Frontal cortex (tissue), 4 donors: Measurements from ENCODE around the gene COX5A. TPM values are rescaled to one million over a fixed set of nuclear protein-coding genes. Genes with fewer than 3 reads are reported as not detected.
"Not testable (repeated sequence)": the region's sequence is repeated elsewhere in the genome, so short reads cannot be mapped to it uniquely, and the experiment has no call there.

ENCODE experiments used
- DNase-seq, 2 donors: peaks; one replicate each; pipeline ENCODE4 v3.0.0; 2012; ENCODE audit warnings: low spot score in 2 of 2
- FAIRE-seq: peaks from 2 replicates; lab custom pipeline; 2012; peaks lifted over from hg19 to GRCh38; lab: Jason Lieb, UNC
- total RNA-seq: library from RNA; depleted of rRNA; stranded (reverse); fragments of >200 nt; gene quantifications from one replicate; pipeline ENCODE4 v1.2.3, GENCODE V29; 2014
- donor health status: control.
- donor health status: control.
- donor health status: control.

The COX5A gene
- total RNA-seq, 1 donor from 2014 or later = 46.9 TPM

DNA sequence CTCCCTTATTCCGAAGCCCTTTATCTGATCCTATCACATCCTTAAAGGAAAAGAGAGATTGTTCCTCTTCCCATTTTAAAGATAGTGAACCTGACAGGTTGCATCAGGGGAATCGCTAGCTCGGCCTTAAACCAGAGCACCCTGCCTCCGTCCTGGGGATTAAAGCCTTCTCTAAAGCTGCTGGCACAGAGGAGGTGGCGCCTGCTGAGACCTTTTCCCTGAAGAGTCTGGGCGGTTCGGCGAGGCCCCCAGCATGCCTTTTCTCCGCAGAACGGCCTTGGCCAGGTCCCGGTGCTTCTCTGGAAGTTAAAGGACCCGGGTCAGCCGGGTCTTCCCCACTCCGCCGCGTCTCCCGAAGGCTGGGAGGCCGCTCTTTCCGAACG, 31.8 kb downstream of the COX5A start:
- peak in 1 of 2 donors; percentile 35 for DNase-seq
- FAIRE-seq = no peak

DNA sequence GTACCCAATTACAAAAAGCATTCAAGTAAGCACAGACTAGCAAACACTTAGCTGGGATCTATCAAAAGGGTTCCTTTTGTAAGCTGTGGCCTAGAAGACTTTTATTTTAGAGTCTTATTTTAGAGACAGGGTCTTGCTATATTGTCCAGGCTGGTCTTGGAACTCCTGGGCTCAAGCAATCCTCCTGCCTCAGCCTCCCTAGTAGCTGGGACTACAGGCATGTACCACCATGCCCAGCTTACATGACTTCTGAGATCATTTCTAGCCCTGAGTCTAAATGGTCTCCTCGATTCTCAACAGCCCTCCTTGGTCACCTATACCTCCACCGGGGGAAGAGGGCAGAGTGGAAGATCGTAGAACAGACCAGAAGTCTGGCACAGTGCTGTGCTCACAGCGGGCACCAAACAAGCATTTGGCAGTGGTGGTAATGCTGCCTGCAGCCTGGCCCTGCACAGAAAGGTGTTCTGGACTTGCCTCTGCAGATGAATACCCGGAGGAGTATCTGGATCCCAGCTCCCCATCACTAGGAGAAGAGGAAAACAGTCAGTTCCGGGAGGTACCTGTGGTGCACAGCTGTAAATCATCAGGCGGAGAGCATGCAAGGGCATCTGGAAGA, 33.6 kb downstream of the COX5A start:
- FAIRE-seq (no peak), DNase-seq (no peak)

DNA sequence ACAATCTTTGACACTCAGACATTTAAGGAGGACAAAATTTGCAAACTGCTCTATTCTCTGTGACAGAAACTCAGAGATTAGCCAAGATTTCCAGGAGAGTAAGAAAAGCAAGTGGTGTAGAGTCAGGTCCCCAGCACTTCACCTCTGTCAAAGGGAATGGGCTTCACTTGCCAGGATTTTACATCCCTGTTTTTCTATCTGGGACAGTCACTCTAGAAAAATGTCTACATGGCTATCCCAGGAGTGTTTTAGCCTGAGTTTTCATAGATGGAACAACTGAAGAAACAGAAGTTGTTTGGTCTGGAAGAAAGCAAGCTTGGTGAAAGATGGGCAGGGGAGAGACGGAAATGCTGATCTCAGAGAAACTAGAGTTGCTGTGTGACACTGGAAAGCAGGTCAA, 34.2 kb downstream of the COX5A start:
- no peak for DNase-seq
- no peak for FAIRE-seq

DNA sequence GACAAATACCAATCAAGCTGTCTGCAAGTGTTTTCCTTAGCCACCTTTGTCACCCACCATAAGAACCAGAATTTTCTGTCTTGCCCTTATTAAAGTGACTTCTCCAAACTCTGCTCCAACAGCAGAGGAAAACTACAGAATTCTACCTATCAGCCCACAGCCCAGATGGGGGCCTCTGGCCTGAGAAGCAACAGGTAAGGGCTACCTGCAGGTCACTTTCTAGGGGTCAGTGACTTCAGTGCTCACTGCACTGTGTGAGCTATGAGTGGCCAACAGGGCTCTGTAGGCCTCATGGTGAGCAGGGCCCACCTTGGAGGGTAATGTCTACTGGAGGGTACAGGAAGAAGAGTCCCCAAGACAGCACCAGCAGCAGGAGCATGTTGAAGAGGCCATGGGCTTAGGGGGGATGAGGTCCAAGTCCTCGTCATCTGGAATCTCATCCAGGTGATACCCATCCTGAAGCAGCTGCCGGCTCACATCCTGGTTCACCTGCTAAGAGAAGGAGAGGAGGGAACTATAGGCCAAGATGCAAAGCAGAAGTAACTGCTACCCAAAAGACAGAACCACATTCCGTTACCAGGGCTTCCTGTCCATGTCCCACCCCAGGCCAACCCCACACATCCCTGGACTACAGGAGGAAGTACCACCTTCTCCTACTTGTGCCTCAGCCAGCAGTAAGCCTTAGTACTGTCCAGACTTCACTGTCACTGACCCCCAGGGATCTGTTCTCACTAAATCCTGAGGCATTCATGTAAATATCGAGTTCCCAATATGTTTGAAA, 35.4 kb downstream of the COX5A start:
- no peak for FAIRE-seq
- DNase-seq = no peak

DNA sequence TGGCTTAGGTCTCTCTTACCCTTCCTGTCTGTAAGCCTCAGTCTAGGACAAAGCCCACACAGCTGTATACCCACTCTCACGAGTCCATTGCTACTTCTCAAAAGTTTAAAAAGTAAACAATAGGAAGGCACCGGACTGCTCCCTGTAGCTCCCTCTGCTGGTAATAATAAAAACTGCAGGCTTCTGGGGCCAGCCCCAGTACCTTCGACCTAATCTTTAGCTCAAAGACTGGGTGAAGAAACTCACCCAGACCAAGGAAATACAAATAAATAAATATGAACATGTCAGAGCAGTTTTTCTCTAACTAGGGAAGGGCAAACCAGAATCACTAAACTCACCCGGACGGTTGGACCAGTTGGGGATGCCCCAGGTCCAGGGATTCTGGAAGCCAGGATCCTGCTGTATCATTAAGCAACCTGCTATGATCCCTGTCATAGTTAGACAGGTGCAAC, 36.2 kb downstream of the COX5A start:
- no peak for FAIRE-seq
- peak in 1 of 2 donors; percentile 72 for DNase-seq

DNA sequence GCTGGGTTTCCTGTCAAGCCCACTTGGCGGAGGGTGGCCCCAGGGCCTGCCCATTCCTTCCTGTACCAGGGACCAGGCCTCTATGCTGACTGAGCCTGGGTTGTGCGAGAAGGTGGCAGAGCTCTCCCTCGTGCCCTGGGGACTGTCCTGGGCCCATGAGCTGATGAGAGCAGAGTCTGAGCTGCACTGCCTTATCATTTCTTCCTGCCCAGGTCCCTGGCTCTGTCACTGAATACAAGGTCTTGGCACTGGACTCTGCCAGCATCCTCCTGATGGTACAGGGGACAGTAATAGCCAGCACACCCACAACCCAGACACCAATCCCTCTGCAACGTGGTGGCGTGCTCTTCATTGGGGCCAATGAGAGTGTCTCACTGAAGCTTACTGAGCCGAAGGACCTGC, 40.6 kb downstream of the COX5A start:
- no peak for FAIRE-seq

DNA sequence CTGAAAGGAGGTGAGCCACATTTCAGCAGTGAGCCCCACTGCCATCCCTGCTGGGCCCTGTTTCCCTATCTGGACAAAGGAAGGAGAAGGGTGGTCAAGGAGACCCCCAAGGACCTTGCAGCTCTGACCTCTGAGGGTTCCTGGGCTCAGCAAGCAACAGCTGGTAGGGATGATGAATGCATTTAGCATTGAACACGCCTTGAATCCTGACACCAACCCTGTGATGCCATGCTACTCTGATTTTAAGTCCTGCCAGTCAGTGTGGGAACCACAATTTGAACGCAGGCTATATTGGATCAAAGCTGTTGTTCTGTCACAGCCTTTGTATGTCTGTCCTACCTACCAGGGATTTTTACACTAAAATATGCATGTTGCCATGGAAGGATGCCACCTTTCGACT, 41.6 kb downstream of the COX5A start:
- FAIRE-seq (no peak), DNase-seq (no peak)

More for the DNA sequence above, 40.6 kb downstream of the COX5A start:
- DNase-seq = no peak

DNA sequence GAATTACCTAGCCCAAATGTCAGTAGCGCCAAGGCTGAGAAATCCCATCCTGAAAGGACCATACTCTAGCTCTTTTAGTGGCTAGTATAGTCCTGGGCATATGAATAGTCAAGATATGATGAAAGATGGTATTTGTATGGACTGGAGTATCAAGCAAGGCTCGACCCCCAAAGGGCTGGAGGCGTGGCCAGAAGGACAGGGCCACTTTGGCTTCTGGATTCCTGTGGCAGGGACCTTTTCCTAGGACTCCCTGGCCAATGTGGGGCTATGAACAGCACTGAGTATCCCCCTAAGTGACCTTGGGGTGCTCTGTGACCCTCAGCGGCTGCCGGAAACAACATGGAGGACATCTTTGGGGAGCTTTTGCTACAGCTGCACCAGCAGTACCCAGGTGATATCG, 42.0 kb downstream of the COX5A start:
- no peak for FAIRE-seq

DNA sequence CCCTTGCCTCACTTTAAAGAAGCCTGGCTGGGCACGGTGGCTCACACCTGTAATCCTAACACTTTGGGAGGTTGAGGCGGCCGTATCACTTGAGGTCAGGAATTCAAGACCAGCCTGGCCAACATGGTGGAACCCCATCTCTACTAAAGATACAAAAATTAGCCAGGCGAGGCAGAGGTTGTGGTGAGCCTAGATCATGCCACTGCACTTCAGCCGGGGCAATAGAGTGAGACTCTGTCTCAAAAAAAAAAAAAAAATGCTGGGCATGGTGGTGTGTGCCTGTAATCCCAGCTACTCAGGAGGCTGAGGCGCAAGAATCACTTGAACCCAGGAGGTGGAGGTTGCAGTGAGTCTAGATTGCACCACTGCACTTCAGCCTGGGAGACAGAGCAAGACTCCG, 43.5 kb downstream of the COX5A start:
- FAIRE-seq, DNase-seq: not testable (repeated sequence)

More for the DNA sequence above, 42.0 kb downstream of the COX5A start:
- no peak for DNase-seq

DNA sequence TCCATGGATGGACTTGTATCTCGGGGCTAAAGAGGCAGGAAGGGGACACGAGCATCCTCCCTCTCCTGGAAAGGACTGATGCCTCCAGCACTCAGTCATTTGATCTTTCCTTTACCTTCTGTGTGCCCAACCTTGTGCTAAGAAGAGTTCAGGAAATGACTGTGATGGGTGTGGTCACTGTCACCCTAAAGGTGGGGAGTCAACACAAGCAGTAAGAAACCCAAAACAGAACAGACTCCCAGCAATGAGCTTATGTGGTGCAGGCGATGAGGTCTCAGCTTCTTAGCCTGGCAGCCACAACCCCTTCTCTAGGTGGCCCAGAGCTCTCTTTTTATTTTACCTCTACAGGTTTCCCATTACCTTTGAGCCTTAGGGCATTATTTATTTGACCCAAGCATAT, 44.2 kb downstream of the COX5A start:
- no peak for DNase-seq
- FAIRE-seq = no peak

DNA sequence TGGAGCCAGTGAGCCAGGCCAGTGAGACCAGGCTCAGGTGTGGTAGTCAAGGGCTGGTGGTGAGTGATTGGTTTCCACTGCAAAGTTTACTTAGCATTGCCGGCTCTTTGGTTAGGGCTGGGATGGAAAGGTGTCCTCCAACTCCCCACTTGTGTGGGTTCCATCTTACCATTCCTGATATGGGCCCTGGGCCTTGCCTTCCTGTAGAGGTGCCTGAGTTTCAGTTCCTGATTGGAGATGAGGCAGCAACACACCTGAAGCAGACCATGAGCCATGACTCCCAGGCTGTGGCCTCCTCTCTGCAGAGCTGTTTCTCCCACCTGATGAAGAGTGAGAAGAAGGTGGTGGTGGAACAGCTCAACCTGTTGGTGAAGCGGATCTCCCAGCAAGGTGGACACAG, 44.9 kb downstream of the COX5A start:
- FAIRE-seq = no peak
- no peak for DNase-seq

DNA sequence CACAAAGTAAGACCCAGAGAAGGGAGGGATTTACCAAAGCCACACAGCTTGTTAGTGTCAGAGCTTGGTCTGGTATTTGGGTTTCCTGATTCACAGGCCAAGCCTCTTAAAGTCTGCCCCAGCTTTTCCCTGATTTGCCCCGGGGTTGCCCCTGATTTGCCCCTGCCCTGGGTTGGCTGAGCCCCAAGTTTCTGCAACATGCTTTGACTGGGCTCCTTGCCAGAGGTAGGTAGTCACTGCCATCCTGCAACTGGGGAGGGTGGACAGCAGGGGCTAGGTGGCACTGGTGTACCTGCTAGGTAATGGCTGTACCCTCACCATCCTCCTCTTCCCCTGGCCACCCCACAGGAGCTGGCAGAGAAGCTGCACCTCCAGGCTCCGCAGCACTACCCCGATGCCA, 45.6 kb downstream of the COX5A start:
- DNase-seq = no peak
- no peak for FAIRE-seq

DNA sequence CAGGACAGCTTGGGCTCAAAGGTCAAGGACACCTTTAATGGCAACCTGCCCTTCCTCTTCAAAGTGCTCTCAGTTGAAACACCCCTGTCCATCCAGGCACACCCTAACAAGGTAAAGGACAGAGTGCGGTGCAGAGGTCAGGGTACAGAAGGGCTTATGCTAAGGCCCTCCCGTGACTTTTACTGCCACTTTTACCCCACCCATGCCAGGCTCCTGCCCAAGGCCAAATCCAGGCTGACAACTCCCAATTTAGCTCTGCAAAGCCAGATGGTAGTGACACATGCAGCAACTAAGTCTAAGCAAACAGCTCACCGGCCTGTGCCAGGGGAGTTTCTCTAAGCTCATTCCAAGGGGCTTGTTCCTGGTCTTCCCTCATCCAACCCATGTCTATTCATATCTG, 46.4 kb downstream of the COX5A start:
- FAIRE-seq = no peak
- DNase-seq = no peak

DNA sequence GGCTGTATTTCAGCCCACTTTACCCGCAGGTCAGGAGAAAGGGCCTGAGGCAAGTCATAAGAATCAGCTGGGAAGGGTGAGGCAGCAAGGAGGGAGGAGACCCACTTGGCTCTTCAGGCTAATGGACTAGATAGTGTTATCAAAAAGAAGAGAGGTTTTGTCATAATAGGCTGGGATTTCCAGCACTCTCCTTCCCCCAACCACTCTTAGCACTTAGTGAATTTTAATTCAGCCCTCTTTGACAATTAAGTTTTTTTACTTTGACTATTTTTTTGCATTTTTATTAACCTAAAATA, 47.3 kb downstream of the COX5A start:
- FAIRE-seq (no peak), DNase-seq (no peak)

DNA sequence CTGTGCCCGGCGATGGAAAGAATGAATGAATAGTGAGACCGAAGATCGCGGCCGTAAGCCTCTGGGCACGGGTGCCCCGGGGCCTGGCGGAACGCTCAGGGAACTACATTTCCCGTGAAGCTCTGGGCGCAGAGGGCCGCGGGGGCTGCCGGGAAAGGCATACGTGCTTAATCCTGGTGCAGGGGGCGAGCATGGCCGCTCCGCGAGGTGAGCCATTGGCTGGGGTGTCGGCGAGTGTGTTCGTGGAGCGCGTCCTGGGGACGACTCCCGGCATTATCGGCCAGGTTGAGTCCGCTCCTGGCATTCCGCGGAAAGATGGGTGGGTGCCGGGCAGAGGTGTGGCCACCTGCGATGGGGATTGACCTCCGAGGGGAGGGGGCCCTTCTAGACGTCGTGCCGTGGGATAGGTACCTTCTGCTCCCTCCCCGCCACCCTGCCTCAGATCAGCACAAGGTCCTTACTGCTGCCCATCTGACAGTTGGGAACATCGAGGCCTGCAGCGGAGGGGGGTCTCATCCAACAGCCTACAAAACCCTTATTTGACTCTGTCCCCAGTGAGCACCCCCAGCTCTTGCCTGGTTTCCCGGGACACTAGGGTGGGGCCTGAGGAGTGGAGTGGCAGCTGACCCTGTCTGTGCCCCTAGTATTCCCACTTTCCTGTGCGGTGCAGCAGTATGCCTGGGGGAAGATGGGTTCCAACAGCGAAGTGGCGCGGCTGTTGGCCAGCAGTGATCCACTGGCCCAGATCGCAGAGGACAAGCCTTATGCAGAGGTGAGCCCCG, 47.8 kb downstream of the COX5A start, which contains the start of gene MPI:
Gene MPI (plus strand): TSS at position 160 of the 782 bp plus-strand sequence. CDS start 32 bp downstream, at position 192.
- DNase-seq (peak; percentile 89 to 94), FAIRE-seq (no peak)

DNA sequence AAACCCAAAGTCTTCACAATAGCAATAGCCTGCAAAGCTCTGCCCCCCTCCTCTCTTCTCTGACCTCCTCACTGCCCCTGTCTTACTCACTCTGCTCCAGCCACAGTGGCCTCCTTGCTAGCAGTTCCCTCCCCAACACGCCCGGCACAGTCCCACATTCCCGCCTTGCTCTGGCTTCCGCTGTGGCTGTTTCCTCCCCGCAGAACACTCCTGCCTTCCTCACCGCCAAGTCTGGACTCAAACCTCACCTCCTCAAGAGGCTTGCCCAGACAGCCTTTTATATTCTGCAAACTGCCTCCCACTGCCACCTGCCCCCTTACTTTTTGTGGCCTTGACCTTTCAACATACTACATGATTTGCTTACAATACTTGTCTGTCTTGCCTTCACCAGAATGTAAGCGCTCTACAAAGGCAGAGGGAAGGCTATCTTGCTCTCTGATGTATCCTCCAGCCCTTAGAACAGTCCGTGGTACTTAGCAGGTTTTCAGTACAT, 48.4 kb downstream of the COX5A start:
- no peak for FAIRE-seq
- peak; percentile 56 to 63 for DNase-seq

DNA sequence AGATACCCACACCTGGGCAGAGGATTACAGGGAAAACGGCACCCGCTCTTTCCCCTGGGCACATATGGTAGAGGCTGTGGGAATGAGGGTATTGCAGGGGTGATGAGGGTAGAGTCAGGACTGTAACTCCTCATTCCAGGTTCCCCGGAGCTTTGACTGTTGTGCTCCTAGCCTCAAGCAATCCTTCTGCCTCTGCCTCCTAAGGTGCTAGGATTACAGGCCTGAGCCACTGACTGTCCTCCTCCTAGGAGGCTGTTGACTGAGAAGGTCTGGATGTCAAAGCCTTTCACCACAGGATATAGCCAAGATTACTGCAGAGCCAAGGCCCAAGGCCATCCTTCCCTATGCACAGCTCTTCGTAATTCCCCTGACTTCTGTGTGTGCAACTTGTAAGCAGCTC, 49.2 kb downstream of the COX5A start:
- FAIRE-seq = no peak

DNA sequence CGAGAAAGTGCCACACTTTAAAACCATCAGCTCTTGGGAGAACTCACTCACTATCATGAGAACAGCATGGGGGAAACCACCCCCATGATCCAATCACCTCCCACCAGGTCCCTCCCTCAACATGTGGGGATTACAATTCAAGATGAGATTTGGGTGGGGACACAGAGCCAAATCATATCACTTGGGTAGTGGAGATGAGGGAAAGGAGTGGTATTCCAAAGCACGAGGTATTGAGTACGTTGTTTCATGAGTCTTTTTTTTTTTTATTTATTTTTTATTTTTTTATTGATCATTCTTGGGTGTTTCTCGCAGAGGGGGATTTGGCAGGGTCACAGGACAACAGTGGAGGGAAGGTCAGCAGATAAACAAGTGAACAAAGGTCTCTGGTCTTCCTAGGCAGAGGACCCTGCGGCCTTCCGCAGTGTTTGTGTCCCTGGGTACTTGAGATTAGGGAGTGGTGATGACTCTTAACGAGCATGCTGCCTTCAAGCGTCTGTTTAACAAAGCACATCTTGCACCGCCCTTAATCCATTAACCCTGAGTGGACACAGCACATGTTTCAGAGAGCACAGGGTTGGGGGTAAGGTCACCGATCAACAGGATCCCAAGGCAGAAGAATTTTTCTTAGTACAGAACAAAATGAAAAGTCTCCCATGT, 50.2 kb downstream of the COX5A start:
- not testable (repeated sequence) for FAIRE-seq, DNase-seq

More for the DNA sequence above, 49.2 kb downstream of the COX5A start:
- no peak for DNase-seq

DNA sequence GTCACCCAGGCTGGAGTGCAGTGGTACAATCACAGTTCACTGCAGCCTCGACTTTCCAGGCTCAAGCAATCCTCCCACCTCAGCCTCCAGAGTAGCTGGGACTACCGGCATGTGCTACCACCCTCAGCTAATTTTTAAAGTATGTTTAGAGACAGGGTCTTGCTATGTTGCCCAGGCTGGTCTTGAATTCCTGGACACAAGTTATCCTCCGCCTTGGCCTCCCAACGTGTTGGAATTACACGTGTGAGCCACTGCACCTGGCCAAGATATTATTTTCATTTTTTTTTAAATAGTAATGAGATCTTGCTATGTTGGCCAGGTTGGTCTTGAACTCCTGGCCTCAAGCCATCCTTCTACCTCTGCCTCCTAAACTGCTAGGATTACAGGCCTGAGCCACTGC, 52.4 kb downstream of the COX5A start:
- no peak for FAIRE-seq

More for the DNA sequence above, 52.4 kb downstream of the COX5A start:
- no peak for DNase-seq
